Gastrocnemius medialis (tissue), 4 donors: ENCODE results near the gene COL28A1. TPM values are rescaled to one million over a fixed set of nuclear protein-coding genes. Genes with fewer than 3 reads are reported as not detected.

Experiments
- ATAC-seq, 2 donors: fragments of 150-250 bp; one replicate each; pipeline ENCODE4 v1.9.1; 2016
- DNase-seq, 2 donors: peaks; one replicate each; pipeline ENCODE4 v3.0.0-alpha.2; 2019
- H3K27ac ChIP-seq, 4 donors: fragments of 200-600 bp; sonication (generic); 1 replicate in 1 of 4; 2 replicates in 3 of 4; pipeline ENCODE4 v1.5.1; 2016 to 2018; ENCODE audit warnings: mild to moderate bottlenecking in 2 of 4, moderate library complexity in 1 of 4
- H3K27me3 ChIP-seq, 3 donors: fragments of 200-600 bp; sonication (generic) in 2 of 3; 1 replicate in 1 of 3; 2 replicates in 2 of 3; pipeline versions ENCODE4 v1.5.1 to v1.6.0; 2016 to 2019; ENCODE audit warnings: mild to moderate bottlenecking in 1 of 3, moderate library complexity in 1 of 3
- H3K36me3 ChIP-seq, 2 donors: fragments of 200-600 bp; sonication (generic) in 1 of 2; one replicate each; pipeline ENCODE4 v1.5.1; 2017 to 2018
- H3K4me1 ChIP-seq, 2 donors: fragments of 200-600 bp; sonication (generic) in 1 of 2; one replicate each; pipeline ENCODE4 v1.5.1; 2016 to 2017; ENCODE audit warnings: mild to moderate bottlenecking in 2 of 2
- H3K4me3 ChIP-seq, 4 donors: fragments of 200-600 bp; sonication (generic) in 3 of 4; 1 replicate in 1 of 4; 2 replicates in 3 of 4; pipeline ENCODE4 v1.5.1; 2016 to 2019; ENCODE audit warnings: mild to moderate bottlenecking in 2 of 4
- H3K9me3 ChIP-seq, 3 donors: fragments of 200-600 bp; sonication (generic) in 2 of 3; 1 replicate in 1 of 3; 2 replicates in 2 of 3; pipeline ENCODE4 v1.5.1; 2016 to 2019
- POLR2A ChIP-seq, 2 donors: fragments of 450-650 bp; IDR thresholded peaks; one replicate each; pipeline ENCODE4 v1.6.1; 2017; ENCODE audit warnings: antibody characterized with exemption in 2 of 2, mild to moderate bottlenecking in 2 of 2, moderate library complexity in 2 of 2
- in situ Hi-C, 4 donors: fragments of 200-750 bp; cut with MboI; loops; one replicate each; pipeline versions ENCODE4 v1.15.0 to v1.8.0; 2017; ENCODE audit warnings: low sequenced_read_pairs in 4 of 4
- intact Hi-C: fragments of 100-400 bp; cut with DNase I; formaldehyde crosslinking; loops from one replicate; pipeline ENCODE4 v1.15.1; 2023; ENCODE audit warnings: low total_unique reads
- total RNA-seq, 4 donors: library from RNA; depleted of rRNA; stranded (reverse); fragments of >200 nt; gene quantifications; one replicate each; pipeline versions ENCODE4 v1.1.0 to v1.2.3, GENCODE V29; 2016
- TF ChIP-seq, protein P1 (sequence below), 5 experiments: fragments of 450-650 bp in 3 of 5; fragments of 200-600 bp in 2 of 5; sonication (generic) in 2 of 5; IDR thresholded peaks in 4 of 5; conservative IDR thresholded peaks in 1 of 5; 1 replicate in 4 of 5; 2 replicates in 1 of 5; pipeline ENCODE4 v1.5.1; 2016 to 2019; ENCODE audit warnings: antibody characterized with exemption in 5 of 5, mild to moderate bottlenecking in 3 of 5, moderate library complexity in 3 of 5

The COL28A1 gene
- total RNA-seq, 4 donors from 2014 or later: 0.58 to 15.2 (median 2.0) TPM

- no peak for DNase-seq
- in situ Hi-C loops (no loop called here), intact Hi-C loops (no loop called here)
- no peak for TF ChIP-seq POLR2A (IDR thresholded peaks at IDR 0.05)
- TF ChIP-seq, protein P1, sequence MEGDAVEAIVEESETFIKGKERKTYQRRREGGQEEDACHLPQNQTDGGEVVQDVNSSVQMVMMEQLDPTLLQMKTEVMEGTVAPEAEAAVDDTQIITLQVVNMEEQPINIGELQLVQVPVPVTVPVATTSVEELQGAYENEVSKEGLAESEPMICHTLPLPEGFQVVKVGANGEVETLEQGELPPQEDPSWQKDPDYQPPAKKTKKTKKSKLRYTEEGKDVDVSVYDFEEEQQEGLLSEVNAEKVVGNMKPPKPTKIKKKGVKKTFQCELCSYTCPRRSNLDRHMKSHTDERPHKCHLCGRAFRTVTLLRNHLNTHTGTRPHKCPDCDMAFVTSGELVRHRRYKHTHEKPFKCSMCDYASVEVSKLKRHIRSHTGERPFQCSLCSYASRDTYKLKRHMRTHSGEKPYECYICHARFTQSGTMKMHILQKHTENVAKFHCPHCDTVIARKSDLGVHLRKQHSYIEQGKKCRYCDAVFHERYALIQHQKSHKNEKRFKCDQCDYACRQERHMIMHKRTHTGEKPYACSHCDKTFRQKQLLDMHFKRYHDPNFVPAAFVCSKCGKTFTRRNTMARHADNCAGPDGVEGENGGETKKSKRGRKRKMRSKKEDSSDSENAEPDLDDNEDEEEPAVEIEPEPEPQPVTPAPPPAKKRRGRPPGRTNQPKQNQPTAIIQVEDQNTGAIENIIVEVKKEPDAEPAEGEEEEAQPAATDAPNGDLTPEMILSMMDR (IDR thresholded peaks at IDR 0.05 in 4 of 5, conservative IDR thresholded peaks at IDR 0.05 in 1 of 5): no peak
- H3K4me3 ChIP-seq: no peak overlapping the region
- H3K27me3 ChIP-seq: no peaks in the 10 kb centered on the region
- peaks cover 0 to 14% of the 10 kb centered on the region in 2 donors for H3K36me3 ChIP-seq
- H3K9me3 ChIP-seq: peaks cover 0 to 7% (median 0%) of the 10 kb centered on the region in 3 donors
- no peak for ATAC-seq
- H3K4me1 ChIP-seq: no peaks in the 10 kb centered on the region
- no peak overlapping the region for H3K27ac ChIP-seq
These were observed 83.0 kb downstream of the COL28A1 start for GRCh38 chr7:7452652-7453051.

DNA sequence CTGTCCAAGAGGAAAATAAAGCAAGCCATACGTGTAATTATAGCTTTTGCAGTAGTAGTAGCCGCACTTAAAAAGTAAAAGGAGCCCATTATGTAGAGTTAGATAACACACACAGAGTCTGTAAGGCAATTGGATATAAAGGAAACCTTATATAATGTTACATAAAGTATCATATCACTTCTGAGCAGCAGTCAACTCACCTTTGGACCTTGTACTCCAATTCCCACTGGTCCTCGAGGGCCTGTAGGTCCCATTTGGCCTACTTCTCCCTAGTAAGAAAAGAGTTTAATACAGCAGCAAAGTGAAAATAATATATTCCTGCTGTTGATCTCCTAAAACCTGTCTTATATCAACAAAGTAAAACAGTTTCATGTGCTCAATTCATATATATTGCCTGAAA lies 83.6 kb downstream of the COL28A1 start:
- in situ Hi-C loops (no loop called here), intact Hi-C loops (no loop called here)
- TF ChIP-seq, protein P1 (IDR thresholded peaks at IDR 0.05 in 4 of 5, conservative IDR thresholded peaks at IDR 0.05 in 1 of 5): no peak
- no peak for TF ChIP-seq POLR2A (IDR thresholded peaks at IDR 0.05)
- Histone ChIP-seq H3K4me3 (no peak overlapping the region), H3K27me3 (no peaks in the 10 kb centered on the region), H3K9me3 (peaks cover 0 to 7% (median 0%) of the 10 kb centered on the region in 3 donors), H3K36me3 (peaks cover 0 to 14% of the 10 kb centered on the region in 2 donors), H3K4me1 (no peaks in the 10 kb centered on the region), H3K27ac (no peak overlapping the region)
- no peak for ATAC-seq
- DNase-seq: no peak

DNA sequence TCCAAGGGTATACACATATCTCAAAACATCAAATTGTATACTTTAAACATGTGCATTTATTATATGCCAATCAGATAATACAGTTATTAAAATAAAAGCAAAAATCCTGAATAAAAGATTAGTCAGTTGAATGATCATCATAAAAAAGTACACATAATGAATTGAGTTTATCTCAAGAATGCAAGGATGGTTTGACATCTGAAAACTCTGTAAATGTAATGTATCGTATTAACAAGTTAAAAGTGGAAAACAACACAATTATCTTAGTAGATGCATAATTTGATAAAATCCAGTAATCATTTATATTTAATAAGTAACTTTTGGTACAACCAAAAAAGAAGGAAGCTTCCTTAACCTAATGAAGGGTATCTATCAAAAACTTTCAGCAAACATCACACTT lies 86.6 kb downstream of the COL28A1 start:
- Histone ChIP-seq H3K9me3 (peaks cover 0 to 7% (median 0%) of the 10 kb centered on the region in 3 donors), H3K27me3 (no peaks in the 10 kb centered on the region), H3K27ac (no peak overlapping the region), H3K4me1 (no peaks in the 10 kb centered on the region), H3K36me3 (peaks cover 0 to 14% of the 10 kb centered on the region in 2 donors), H3K4me3 (no peak overlapping the region)
- no peak for TF ChIP-seq POLR2A (IDR thresholded peaks at IDR 0.05)
- TF ChIP-seq, protein P1 (IDR thresholded peaks at IDR 0.05 in 4 of 5, conservative IDR thresholded peaks at IDR 0.05 in 1 of 5): no peak
- in situ Hi-C loops (loop anchor here in 2 of 4 donors (25.0 kb wide), 2 partner anchors 88 to 763 kb away; partner anchors contain the start of gene COL28A1 (in 1 of the 2)), intact Hi-C loops (no loop called here)
- no peak for DNase-seq
- ATAC-seq: no peak

GRCh38 chr7:7446616-7447015 lies 89.1 kb downstream of the COL28A1 start:
- no peaks in the 10 kb centered on the region for H3K27me3 ChIP-seq
- no peaks in the 10 kb centered on the region for H3K4me1 ChIP-seq
- no peak overlapping the region for H3K27ac ChIP-seq
- ATAC-seq: no peak
- no peak overlapping the region for H3K4me3 ChIP-seq
- in situ Hi-C loops (loop anchor here in 2 of 4 donors (25.0 kb wide), 2 partner anchors 91 to 766 kb away; partner anchors contain the start of gene COL28A1 (in 1 of the 2)), intact Hi-C loops (no loop called here)
- TF ChIP-seq, protein P1 (IDR thresholded peaks at IDR 0.05 in 4 of 5, conservative IDR thresholded peaks at IDR 0.05 in 1 of 5): no peak
- TF ChIP-seq POLR2A (IDR thresholded peaks at IDR 0.05): no peak
- H3K36me3 ChIP-seq: peaks cover 0 to 7% of the 10 kb centered on the region in 2 donors
- peaks cover 0 to 7% (median 0%) of the 10 kb centered on the region in 3 donors for H3K9me3 ChIP-seq
- no peak for DNase-seq
